HG03432 (cell line): ENCODE measurements around the gene MAP3K20.
"Not testable (repeated sequence)": the region's sequence is repeated elsewhere in the genome, so short reads cannot be mapped to it uniquely, and the experiment has no call there.

Source experiments
- ATAC-seq: cut with Tn5 transposase; IDR thresholded peaks from one replicate; pipeline ENCODE4 v1.9.1; 2021; ENCODE audit warnings: mild to moderate bottlenecking, moderate library complexity; ENCODE audit not compliant: unreplicated experiment

The MAP3K20 gene

DNA sequence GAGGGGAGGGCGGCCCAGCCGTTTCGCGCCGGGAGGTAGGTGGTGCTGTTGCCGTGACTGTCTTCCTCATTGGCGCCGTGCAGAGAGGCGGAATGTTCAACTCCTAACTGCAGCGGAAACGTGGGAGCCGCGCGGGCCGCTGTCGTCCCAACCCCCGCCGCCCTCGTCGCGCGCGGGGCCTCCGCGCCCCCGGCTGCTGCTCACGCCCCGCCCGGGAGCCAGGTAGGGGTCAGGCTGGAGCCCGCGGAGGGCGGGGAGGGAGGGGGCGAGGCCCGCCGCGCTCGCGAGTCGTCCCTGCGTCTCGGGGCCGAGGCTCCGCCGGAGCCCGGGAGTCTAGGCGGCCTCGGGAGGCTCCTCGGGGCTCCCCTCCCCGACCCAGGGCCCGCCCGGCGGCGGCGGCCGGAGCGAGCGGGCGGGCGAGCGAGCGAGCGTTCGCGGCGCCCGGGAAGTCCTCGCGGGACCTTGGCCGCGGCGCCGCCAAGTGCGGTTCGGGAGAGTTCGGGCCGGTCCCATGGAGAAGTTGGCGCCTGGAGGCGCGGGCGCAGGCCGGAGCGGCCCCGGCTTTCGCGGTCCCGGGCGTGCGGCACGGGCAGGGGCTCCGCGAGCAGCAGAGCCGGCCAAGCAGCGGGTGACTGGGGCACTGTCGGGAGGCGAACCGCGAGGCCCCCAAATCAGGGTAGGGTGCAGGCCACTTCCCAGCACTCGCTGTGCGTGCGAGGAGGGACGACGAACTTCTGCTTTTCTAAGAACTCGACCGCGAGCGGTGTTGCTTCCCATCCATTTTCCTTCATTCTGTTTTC, at the start of gene MAP3K20:
MAP3K20 (plus strand) TSS at position 66 of the 800 bp plus-strand sequence. CDS start 15,186 bp downstream, outside the sequence.
- ATAC-seq: peak; percentile 69

DNA sequence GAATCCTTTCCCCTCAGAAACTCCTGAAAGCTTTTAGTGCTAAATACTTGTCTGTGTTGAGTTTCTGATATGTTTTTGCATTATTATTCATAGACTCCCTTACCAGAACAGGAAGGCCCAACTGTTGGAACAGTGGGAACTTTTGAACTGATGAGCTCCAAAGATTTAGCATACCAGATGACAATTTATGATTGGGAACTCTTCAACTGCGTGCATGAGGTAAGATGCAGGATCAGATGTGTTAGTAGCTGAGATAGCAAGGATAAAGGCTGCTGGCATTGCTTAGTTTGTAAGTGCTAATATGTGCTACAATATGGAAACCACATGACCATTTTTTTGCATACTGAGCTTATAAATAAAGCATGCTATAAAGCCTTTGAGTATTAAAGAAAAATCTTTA, 49.2 kb upstream of the MAP3K20 start:
- no peak for ATAC-seq

DNA sequence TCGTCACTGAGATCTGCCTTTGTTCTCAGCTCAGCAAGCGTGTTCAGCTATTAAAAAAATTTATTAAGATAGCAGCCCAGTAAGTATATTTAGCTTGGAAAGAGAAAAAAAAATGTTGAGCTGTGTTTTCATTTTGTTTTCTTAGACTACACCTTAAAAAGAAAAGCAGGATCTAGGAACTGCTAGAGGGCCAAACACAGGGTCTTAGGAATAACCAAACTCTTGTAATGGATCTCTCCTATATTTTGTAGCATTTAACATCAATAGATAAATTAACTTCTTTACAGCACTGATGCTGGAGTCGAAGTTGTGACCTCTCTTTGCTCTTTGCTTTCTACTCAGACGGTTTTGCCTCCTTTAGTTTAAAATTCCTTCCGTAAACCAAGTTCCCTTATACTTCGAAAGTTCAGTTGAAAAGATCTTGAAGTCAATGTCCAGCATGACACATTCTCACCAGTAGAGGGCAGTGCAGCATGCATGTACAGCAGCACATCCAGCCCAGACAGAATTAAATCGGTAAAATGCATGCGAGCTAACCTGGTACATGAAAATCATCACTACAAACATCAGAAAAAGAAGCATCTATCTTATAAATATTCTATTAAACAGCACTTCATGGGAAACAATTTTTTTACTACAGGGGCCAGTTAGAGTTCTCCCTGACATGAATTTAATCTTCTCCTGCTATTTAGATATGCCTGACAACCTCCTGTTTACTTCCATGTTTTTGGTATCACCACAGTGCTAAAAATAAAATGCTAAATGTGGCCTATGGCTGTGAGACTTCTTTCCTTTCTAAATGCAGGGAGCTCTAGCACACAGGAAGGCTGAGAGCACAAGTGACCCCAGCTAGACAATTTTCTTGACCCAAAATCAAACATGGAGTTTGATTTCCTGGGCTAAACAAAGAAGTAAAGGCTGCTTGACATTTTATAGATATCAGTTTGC, 48.2 kb upstream of the MAP3K20 start:
- peak; percentile 64 for ATAC-seq

DNA sequence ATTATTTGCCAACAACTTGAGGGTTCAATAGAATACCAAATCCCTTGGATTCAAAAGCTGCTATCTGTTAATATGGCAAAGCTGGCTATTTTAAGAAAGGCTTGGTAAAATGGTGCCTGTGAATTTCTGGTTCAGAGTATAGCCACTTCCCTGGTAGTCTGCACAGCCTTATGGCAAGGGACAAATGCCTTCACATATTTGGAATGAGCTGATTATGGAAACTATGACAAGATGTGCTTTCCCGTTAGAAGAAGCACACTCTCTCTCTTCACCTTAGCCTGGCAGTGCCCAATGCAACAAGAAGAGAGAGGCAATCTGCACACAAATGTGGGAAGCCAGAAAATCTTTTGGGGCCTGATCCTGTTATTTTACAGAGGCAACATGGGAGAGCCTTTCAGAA, 47.5 kb upstream of the MAP3K20 start:
- no peak for ATAC-seq

DNA sequence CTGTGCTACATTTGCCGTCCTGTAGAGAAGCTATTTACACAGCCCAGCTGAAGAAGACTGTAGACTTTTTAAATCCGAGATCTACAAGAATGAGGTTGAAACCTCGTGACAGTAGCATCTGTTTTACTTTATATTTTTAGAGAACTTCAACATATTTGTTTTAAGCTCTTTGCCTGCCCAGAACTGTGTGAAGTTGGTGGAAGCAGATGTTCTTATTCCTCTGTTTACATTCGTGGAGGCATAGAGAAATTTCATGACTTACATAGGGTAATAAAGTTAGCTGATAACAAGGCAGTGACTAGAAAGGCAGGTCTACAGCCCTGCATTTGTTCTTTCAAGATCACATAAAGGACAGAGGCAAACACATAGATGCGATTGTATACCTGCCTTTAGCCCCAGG, 47.0 kb upstream of the MAP3K20 start:
- no peak for ATAC-seq

DNA sequence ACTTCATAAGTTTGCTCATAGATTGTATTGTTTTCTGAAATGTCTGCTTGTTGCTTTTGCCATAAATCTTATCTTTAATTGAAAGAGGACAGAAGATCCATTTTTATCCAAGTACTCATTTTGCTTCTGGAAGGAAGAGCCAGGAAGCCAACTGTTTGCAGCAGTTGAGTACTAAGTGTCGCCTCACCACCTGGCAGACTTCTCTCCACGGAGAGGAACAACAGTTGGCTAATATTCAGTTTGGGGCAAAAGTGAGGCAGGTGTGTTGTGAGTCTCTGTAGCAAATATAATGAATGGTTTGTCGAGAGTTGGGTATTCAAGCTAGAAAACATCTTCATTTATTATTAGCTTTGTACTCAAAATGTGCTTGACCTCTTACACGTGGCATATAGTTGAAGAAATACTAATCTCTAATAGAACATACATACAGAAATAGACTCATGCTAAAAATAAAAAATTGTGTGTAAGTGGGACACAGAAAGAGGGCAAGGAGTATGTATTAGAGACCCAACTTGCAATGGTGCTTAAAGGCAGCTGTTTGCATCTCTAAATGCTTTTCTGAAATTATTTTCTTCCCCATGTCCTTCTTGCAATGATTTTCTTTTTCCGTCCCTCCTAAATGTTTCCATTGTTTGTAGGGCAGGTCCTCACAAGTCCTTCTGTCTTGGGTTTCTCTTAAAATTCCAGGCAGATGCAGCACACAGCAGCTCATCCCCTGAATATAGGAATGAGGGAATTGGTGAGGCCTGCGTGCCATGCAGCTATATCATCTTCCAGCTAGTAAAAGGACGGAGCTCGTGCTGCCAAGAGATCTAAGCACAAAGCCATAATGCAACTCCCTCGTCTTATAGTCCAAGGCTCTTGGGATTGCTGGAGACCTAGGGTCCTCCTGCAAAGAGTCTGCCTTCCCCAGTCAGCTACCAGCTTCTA, 44.8 kb upstream of the MAP3K20 start:
- ATAC-seq: no peak

DNA sequence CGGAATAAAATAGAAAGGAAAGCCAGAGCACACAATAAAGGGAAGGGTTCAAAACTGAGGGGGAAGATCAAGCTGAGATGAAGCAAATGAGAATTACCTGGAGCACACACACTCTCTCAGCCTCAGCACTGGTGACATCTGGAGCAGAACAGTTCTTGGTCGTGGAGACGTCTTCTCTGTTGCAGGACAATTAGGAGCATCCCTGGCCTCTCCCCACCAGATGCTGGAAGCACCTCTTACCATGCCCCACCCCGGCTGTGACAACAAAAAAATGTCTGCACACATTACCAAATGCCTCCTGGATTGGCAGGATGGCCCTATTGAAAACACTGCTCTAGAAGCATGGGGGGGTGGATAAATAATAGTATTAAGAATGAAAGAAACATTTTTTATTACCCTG, 43.6 kb upstream of the MAP3K20 start:
- ATAC-seq: no peak

DNA sequence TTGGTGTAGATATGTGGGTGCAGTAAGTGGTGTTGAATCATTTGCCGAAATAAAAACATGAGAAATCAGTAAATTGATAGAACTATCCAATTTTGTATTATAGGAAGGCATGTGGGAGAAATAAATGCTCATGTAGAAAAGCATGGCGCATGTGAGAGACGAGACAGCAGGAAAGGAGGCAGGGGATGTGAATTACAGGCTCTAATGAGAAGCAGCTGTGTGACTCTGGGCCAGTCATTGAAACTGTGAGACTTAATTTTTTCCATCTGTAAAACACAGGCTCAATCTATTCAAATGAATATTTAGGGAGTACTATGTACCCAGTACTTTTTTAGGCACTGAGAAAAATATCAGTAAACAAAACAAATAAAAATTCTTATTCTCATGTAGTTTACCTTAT, 42.6 kb upstream of the MAP3K20 start:
- no peak for ATAC-seq

DNA sequence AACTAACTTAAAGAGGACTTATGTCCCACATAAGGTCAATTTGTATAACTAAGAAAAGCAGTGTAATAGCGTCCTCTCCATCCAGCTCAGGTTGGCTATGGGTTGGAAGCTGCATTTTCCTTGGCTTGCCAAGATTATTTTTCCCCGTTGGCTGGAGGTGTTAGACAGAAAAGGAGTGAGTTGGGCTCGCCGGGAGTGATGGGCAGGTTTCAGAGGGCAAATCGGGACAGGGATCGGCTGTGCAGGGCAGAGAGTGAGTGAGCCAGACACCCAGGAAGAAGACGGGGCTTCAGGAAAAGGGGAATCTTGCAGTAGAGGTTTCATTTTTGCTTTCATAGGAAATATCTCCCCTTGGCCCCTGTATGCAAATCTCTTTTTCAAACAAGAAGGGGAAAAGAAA, 41.5 kb upstream of the MAP3K20 start:
- no peak for ATAC-seq

DNA sequence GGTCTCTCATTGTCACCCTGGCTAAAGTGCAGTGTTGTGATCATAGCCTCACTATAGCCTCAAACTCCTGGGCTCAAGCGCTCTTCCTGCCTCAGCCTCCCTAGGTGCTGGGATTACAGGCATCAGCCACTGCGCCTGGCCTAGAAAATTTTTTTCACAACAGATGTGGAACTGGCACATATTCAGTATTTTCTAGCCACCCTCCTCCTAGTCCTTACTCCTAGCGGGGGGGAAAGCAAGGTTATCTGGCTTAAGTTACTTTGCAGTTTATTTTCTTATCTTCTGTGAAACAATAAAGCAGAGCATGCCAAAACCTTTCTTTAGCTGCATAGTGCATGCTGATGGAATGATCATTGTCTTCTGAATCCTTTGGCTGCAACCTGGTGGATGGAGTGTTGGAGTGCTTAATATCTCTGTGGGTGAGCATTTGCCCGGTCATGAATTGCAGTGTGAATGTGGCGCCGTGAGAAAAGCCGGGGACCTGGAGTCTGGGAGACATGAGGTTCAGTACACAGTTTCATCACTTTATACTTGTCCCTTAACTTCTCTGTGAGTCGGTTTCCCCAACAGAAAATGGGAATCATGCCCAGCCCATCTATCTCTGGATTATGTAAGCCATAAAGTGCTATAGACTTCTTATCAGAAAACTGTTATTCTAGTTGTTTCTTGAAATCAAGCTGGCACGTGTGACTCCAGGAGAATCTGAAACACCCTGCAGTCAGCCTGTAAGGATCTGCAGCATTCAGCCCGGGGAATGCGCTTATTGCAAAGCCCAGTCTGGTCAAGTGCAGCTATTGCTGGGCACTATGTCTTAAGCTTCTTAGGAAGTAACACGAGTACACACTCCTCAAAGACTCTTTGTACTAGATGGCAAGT, 38.2 kb upstream of the MAP3K20 start:
- no peak for ATAC-seq

DNA sequence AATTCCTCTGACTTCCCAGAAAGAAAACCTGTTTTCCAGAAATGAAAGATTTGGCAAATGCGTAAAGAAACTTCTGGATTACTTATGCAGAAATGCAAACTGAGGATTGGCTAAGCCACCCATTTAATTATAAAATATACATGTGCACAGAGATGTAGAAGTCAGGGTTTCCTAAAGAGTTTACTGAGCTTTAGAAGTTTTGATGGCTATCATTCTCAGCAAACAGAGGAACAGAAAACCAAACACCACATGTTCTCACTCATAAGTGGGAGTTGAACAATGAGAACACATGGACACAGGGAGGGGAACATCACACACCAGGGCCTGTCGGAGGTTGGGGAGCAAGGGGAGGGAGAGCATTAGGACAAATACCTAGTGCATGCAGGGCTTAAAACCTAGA, 37.4 kb upstream of the MAP3K20 start:
- not testable (repeated sequence) for ATAC-seq

DNA sequence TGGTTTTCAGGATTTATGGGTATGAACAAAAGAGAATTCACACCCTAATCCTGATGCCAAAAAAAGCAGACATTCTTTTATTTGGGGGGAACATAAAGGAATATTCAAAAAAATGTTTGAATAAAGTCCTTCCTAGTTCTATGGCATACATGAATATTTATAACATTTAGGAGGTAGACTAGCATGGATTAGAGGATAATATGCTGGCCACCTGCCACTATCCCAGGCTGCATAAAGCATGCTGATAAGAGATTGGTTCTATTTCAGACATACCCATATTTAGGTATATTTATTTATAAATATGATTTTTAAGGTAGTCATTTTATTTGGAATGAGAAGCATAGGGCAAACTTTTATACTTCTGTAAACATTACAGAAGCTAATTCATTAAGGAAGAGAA, 34.9 kb upstream of the MAP3K20 start:
- no peak for ATAC-seq

DNA sequence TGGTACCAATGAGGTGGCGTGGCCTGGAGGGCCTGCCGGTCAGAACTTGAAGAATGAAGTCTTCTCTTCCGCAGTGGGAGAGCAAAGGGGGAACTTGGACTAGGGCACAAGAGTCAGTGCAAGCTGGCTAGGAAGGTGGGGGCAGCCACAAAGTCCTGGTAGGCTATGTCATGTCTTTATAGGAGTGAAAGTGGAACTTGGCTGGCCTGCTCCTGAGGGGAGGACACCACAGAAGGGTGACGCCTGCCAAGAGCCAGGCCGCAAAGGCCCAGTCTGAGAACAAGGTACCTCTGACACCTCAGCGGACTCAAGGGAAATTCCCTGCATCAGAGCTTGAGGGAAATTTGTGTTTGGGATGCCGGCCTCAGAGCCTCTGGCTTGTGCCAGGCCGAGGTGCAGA, 32.2 kb upstream of the MAP3K20 start:
- ATAC-seq: no peak

DNA sequence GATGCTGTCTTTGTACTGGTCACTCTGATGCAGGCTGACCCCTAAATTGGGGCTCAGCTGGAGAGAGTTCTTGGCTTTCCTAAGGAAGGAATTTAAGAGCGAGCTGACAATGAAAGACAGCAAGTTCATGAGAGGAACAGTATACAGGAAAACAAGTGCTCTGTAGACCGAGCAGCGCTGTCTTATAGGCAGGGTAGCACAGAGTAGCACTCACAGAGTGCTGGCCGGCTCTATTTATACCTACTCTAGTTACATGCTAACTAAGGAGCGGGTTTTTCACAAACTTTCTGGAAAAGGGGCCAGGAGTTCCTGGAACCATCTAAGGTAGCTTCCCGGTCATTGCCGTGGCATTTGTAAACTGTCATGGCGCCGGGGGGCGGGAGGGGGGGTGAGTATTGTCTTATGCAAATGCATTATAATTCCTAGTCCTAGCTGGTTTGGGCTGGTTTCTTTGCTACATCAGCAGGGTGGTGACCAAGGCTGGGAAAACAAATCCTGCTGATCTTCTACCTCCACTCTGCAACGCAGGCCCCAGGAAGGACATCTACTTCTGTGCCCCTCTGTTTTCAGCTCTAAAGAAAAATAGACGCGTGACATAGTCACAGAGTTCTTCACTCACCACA, 31.6 kb upstream of the MAP3K20 start:
- ATAC-seq: no peak

DNA sequence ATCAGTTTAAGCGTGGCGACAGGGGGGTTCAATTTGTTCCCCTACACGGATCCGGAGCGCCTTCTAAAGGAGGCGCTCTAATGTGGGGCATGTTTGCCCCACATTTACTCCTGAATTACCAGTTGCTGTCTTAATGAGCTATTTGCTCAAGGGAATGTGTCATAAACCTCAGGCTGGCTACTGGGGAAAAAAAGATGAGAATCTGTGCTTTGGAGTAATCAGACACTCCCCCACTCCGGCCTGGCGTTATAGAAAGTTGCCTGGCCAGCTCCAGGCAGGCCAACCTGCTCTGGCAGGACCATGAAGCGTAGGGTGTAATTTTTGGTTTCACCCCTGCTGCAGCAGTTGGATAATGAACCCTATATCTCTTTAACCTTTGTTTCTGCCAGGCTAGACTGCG, 31.0 kb upstream of the MAP3K20 start:
- no peak for ATAC-seq

DNA sequence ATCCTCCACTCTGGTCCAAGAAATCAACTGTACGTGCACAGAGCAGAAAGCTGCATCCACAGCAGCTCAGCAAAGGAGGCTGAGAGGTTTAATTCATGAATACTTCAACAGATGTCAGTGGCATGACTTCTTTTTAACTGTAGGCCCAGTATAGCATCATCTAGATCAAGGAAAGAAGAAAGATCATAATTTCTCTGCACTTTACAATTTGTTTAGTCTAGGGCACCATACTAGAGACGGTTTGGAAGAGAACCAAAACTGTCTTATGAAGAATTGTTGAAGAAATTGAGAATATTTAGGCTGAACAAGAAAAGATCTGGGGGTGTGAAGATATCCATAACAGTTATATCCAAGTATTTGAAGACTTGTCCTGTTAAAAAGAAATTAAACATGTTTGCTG, 30.5 kb upstream of the MAP3K20 start:
- ATAC-seq: no peak

DNA sequence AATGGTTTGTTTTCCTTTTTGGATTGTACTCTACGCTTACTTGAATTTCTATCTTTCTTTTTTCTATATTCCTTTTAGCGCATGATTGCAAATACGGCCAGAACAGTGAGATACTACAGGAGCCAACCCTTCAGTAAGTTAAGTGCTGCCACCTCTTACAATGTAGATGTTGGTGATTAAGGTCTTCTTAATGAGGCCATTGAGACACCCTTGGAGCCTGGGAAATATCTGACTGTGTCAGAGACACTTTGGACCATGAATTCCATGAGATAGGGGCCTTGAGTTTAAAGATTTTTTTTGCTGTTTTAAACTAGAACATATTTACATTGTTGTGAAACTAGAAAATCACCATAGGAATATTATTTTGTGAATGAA, 27.1 kb upstream of the MAP3K20 start:
- ATAC-seq: no peak

DNA sequence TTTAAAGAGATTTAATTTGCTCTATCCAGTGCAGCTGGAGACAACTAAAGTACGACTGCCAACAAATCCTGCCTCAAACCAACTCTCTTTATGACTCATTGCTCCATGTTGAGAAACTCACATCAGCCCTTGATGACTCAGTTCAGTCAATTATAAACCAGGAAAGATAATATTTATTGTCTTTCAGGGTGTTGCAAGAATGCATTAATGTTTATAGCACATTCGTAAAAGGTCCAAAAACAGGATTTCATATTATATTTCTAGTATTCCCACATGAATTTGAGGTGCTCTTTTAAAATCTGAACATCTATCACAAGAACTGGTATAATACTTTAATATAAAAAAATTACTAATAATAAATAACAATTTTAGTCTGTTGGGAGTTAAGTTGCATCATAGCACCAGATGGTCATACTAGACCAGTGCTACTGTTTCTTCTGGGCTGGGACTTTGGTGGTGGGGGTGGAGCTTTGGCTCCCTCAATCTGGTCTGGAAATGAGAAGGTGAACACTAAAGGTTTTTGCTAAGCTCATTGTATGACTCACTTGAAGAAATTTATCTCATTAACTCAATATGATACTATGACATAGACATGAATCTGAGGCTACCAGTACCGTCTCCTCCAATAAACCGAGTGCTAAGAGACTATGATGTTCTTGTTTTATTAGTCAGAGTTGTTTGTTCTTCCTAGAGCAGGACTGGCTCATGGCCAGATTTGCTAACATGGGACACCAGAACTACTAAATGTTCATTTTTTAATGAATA, 26.6 kb upstream of the MAP3K20 start:
- peak; percentile 84 for ATAC-seq

DNA sequence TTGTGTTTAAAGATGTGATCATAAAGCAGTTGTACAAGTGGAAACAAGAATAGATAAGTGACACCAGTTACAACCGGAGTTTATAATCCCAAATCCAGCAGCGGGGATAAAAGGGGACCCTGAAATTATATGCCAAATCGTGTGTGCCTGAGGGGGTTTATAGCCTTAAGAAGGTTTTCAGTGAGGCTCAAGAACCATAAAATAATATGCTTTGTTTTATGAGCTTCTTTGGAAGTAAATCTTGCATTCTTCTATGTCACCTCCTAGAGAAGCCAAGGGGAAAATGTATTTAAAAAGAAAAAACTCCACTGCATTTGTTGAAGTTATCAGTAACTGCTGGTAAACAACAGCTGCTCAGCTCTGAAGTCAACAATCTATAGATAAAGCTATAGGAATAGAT, 25.8 kb upstream of the MAP3K20 start:
- no peak for ATAC-seq
